Vagina (tissue), 2 donors: ENCODE data around the gene CFAP299. TPM values are rescaled to one million over a fixed set of nuclear protein-coding genes. Genes with fewer than 3 reads are reported as not detected.

Source experiments
- DNase-seq, 2 donors: peaks; one replicate each; pipeline ENCODE4 v3.0.0-alpha.2; 2017; ENCODE audit errors: extremely low spot score in 2 of 2
- H3K27ac ChIP-seq: fragments of 200-600 bp; sonication (generic); one replicate; pipeline ENCODE4 v1.5.1; 2019
- H3K27me3 ChIP-seq: fragments of 200-600 bp; sonication (generic); one replicate; pipeline ENCODE4 v1.5.1; 2019
- H3K36me3 ChIP-seq, 2 donors: fragments of 200-600 bp; sonication (generic); one replicate each; pipeline ENCODE4 v1.5.1; 2017 to 2019
- H3K4me1 ChIP-seq: fragments of 200-600 bp; sonication (generic); one replicate; pipeline ENCODE4 v1.5.1; 2019
- H3K4me3 ChIP-seq, 2 donors: fragments of 200-600 bp; sonication (generic); 1 replicate in 1 of 2; 2 replicates in 1 of 2; pipeline ENCODE4 v1.5.1; 2016 to 2019
- H3K9me3 ChIP-seq: fragments of 200-600 bp; sonication (generic); one replicate; pipeline ENCODE4 v1.5.1; 2019
- POLR2A ChIP-seq, 2 donors: fragments of 450-650 bp; IDR thresholded peaks; one replicate each; pipeline ENCODE4 v1.6.1; 2017; ENCODE audit warnings: antibody characterized with exemption in 2 of 2, mild to moderate bottlenecking in 2 of 2, moderate library complexity in 2 of 2
- POLR2AphosphoS5 ChIP-seq, 2 donors: sonication (generic); formaldehyde crosslinking; IDR thresholded peaks; one replicate each; pipeline ENCODE4 v1.9.0; 2017; ENCODE audit warnings: antibody characterized with exemption in 2 of 2, mild to moderate bottlenecking in 2 of 2, low read depth in 1 of 2; ENCODE audit not compliant: insufficient read depth in 1 of 2
- intact Hi-C: fragments of 100-400 bp; cut with DNase I; formaldehyde crosslinking; loops from one replicate; pipeline ENCODE4 v1.15.1; 2023
- total RNA-seq: library from RNA; depleted of rRNA; stranded (reverse); fragments of >200 nt; gene quantifications from one replicate; pipeline ENCODE4 v1.2.3, GENCODE V29; 2016
- TF ChIP-seq, protein P1 (sequence below), 3 experiments: fragments of 450-650 bp in 2 of 3; fragments of 200-600 bp in 1 of 3; sonication (generic) in 1 of 3; IDR thresholded peaks; one replicate each; pipeline ENCODE4 v1.5.1; 2017 to 2019; ENCODE audit warnings: antibody characterized with exemption in 3 of 3, mild to moderate bottlenecking in 2 of 3, moderate library complexity in 2 of 3

CFAP299 gene
- total RNA-seq, 1 donor from 2014 or later: not detected

DNA sequence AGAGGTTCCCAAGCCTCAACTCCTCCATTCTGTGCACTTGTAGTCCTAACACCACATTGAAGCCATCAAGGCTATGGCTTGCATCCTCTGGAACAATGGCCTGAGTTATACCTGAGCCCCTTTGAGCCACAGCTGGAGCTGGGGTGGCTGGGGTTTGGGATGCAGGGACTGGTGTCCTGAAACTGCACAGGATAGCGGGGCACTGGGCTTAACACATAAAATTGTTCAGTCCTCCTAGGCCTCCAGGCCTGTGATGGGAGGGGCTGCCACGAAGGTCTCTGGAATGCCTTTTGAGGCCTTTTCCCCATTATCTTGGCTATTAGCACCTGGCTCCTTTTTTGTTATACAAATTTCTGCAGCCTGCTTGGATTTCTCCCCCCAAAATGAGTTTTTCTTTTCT lies 35.5 kb downstream of the CFAP299 start:
- no peaks in the 10 kb centered on the region for H3K9me3 ChIP-seq
- no peak for DNase-seq
- no peak overlapping the region for H3K27ac ChIP-seq
- no peaks in the 10 kb centered on the region for H3K36me3 ChIP-seq
- intact Hi-C loops: no loop called here
- TF ChIP-seq POLR2A (IDR thresholded peaks at IDR 0.05) (no peak), POLR2AphosphoS5 (IDR thresholded peaks at IDR 0.05; ENCODE audit: insufficient read depth in 1 of 2, low read depth in 1 of 2) (no peak)
- no peaks in the 10 kb centered on the region for H3K4me1 ChIP-seq
- no peak overlapping the region for H3K4me3 ChIP-seq
- no peaks in the 10 kb centered on the region for H3K27me3 ChIP-seq

DNA sequence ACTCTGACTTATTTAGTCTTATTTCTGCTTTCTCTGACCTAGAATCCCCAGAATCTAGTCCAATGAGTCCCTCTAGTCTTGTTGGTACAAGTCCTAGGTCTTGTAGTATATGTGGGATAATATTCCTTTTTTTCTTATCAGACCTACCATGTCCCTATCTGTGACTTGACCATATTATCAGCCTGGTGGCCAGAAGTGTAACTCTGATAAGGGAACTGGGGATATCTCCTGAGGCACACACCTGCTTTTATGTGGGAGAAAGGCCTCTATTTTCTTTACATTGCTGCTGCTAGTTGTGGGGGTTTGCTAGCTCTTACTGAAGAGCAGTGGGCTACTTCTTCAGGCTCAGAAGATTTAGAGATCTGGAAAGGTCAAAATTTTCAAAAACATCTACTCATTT lies 38.6 kb downstream of the CFAP299 start:
- intact Hi-C loops: no loop called here
- no peak for DNase-seq

DNA sequence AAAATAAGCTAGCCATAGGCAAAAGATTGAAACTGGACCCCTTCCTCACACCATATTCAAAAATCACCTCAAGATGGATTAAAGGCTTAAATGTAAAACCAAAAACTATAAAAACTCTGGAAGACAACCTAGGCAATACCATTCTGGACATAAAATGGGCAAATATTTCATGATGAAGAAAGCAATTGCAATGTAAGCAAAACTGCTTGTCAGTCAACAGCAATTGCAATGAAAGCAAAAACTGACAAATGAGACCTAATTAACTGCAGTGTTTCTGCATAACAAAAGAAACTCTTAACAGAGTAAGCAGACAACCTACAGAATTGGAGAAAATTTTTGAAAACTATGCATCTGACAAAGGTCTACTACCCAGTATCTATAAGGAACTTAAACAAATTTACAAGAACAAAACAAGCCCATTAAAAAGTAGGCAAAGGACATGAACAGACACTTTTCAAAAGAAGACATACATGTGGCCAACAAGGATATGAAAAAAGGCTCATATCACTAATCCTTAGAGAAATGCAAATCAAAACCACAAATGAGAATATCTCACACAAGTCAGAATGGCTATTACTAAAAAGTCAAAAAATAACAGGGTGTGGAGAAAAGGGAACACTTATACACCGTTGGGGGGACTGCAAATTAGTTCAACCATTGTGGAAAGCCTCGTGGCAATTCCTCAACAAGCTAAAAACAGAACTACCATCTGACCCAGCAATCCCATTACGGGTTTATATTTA lies 46.7 kb downstream of the CFAP299 start:
- intact Hi-C loops: no loop called here
- H3K4me3 ChIP-seq: no peak overlapping the region
- no peak for DNase-seq
- H3K27ac ChIP-seq: no peak overlapping the region
- TF ChIP-seq POLR2AphosphoS5 (IDR thresholded peaks at IDR 0.05; ENCODE audit: insufficient read depth in 1 of 2, low read depth in 1 of 2): no peak
- no peak for TF ChIP-seq POLR2A (IDR thresholded peaks at IDR 0.05)
- TF ChIP-seq, protein P1, sequence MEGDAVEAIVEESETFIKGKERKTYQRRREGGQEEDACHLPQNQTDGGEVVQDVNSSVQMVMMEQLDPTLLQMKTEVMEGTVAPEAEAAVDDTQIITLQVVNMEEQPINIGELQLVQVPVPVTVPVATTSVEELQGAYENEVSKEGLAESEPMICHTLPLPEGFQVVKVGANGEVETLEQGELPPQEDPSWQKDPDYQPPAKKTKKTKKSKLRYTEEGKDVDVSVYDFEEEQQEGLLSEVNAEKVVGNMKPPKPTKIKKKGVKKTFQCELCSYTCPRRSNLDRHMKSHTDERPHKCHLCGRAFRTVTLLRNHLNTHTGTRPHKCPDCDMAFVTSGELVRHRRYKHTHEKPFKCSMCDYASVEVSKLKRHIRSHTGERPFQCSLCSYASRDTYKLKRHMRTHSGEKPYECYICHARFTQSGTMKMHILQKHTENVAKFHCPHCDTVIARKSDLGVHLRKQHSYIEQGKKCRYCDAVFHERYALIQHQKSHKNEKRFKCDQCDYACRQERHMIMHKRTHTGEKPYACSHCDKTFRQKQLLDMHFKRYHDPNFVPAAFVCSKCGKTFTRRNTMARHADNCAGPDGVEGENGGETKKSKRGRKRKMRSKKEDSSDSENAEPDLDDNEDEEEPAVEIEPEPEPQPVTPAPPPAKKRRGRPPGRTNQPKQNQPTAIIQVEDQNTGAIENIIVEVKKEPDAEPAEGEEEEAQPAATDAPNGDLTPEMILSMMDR (IDR thresholded peaks at IDR 0.05): no peak
- H3K27me3 ChIP-seq: no peaks in the 10 kb centered on the region
- H3K9me3 ChIP-seq: no peaks in the 10 kb centered on the region
- no peaks in the 10 kb centered on the region for H3K4me1 ChIP-seq
- no peaks in the 10 kb centered on the region for H3K36me3 ChIP-seq

More for the DNA sequence above, 38.6 kb downstream of the CFAP299 start:
- no peaks in the 10 kb centered on the region for H3K4me1 ChIP-seq
- no peak for TF ChIP-seq POLR2A (IDR thresholded peaks at IDR 0.05)
- no peak for TF ChIP-seq POLR2AphosphoS5 (IDR thresholded peaks at IDR 0.05; ENCODE audit: insufficient read depth in 1 of 2, low read depth in 1 of 2)
- TF ChIP-seq, protein P1 (IDR thresholded peaks at IDR 0.05): no peak
- no peak overlapping the region for H3K27ac ChIP-seq
- no peaks in the 10 kb centered on the region for H3K9me3 ChIP-seq
- H3K36me3 ChIP-seq: no peaks in the 10 kb centered on the region
- H3K27me3 ChIP-seq: no peaks in the 10 kb centered on the region
- no peak overlapping the region for H3K4me3 ChIP-seq

DNA sequence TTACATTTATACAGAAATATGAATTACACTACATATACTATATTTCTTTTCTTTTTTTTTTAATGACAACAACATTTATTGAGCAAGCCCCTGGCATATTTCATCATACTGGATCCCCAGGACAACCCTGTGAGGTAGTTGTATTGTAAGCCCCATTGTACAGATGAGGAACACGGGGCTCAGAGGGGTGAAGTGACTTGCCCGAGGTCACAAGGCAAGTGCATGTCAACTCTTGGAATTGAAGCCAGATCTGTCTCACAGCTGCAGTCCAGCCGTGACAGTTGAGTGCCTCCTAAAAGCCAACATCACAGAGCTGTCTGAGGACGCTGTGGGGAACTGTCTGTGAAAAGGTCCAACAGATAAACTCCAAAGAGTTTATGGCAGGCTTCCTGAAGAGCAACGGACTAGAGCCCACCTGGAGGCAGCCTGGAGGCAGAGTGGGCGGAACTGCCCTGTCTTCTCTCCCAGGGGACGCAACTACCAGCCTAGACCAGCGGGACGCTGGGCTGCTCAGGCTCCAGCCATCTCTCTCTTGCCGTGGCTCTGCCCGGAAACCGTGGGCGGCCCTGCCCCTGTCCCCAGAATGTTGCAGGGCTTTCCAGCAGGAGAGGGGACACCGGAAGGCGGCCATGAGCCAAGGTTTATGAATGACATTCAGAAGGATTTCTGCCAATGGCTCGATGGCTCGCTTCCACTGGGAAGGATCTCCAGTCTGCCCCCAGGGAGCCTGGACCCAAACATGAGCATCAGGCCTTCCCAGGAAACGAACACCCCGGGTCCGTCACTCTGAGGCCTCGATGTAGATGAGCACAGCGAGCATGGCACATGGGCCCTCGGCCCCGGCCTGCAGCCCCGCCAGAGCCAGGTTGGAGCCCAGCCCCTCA lies 50.1 kb downstream of the CFAP299 start:
- no peak overlapping the region for H3K4me3 ChIP-seq
- intact Hi-C loops: no loop called here
- H3K4me1 ChIP-seq: no peaks in the 10 kb centered on the region
- H3K27ac ChIP-seq: no peak overlapping the region
- no peaks in the 10 kb centered on the region for H3K36me3 ChIP-seq
- H3K9me3 ChIP-seq: no peaks in the 10 kb centered on the region
- H3K27me3 ChIP-seq: no peaks in the 10 kb centered on the region
- TF ChIP-seq, protein P1 (IDR thresholded peaks at IDR 0.05): no peak
- no peak for TF ChIP-seq POLR2AphosphoS5 (IDR thresholded peaks at IDR 0.05; ENCODE audit: insufficient read depth in 1 of 2, low read depth in 1 of 2)
- TF ChIP-seq POLR2A (IDR thresholded peaks at IDR 0.05): no peak
- DNase-seq: no peak

DNA sequence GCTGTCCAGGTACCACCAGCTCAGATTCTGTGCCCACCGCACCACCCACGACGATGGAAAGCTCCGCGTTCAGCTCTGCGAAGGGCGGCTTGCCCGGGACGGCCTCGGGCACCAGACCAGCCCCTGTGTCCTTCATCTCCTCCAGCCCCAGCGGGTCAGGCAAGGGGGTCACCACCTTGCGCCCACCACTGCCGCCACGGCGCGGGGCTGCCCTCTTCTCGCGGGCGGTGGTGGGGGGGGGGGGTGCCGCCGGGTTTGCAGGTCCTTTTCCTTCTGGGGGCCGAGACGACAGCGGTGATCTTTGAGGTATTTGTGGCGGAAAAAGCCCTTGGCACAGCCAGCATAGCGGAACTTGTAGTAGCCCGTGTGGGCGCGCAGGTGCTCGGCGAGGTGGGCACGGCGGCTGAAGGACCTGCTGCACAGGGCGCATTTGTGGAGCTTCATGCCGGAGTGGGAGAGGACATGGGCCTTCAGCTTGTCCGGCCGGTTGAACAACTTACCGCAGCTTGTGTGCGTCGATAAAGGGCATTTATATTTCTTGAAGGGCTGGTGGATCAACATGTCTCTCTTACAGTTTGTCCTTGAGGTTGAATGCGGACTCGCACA lies 50.9 kb downstream of the CFAP299 start:
- Histone ChIP-seq H3K27me3 (no peaks in the 10 kb centered on the region), H3K4me3 (no peak overlapping the region), H3K4me1 (no peaks in the 10 kb centered on the region), H3K27ac (no peak overlapping the region), H3K36me3 (no peaks in the 10 kb centered on the region), H3K9me3 (no peaks in the 10 kb centered on the region)
- no peak for DNase-seq
- intact Hi-C loops: no loop called here
- TF ChIP-seq POLR2A (IDR thresholded peaks at IDR 0.05) (no peak), POLR2AphosphoS5 (IDR thresholded peaks at IDR 0.05; ENCODE audit: insufficient read depth in 1 of 2, low read depth in 1 of 2) (no peak)
- TF ChIP-seq, protein P1 (IDR thresholded peaks at IDR 0.05): no peak
